GM21737 (cell line): Measurements from ENCODE around the gene NXN.
"Not testable (repeated sequence)": the region's sequence is repeated elsewhere in the genome, so short reads cannot be mapped to it uniquely, and the experiment has no call there.

ENCODE experiments used
- ATAC-seq: cut with Tn5 transposase; IDR thresholded peaks from one replicate; pipeline ENCODE4 v1.9.1; 2021; ENCODE audit warnings: mild to moderate bottlenecking, moderate library complexity; ENCODE audit not compliant: unreplicated experiment

The NXN gene

GRCh38 chr17:981292-981658, 1.7 kb upstream of the NXN start:
- ATAC-seq = no peak

GRCh38 chr17:980406-981291, 1.1 kb upstream of the NXN start:
- peak; percentile 29 for ATAC-seq

- ATAC-seq = peak; percentile 30
Measured at GRCh38 chr17:979212-979538, 401 bp downstream of the NXN start.

GRCh38 chr17:978103-979093, 1.2 kb downstream of the NXN start:
- no peak for ATAC-seq

- ATAC-seq = no peak
Measured at GRCh38 chr17:977166-977565, 2.4 kb downstream of the NXN start.

- ATAC-seq = no peak
Measured at GRCh38 chr17:976312-976711, 3.3 kb downstream of the NXN start.

GRCh38 chr17:975371-975915, 4.1 kb downstream of the NXN start:
- no peak for ATAC-seq

- ATAC-seq = not testable (repeated sequence)
Measured at GRCh38 chr17:974778-975177, 4.8 kb downstream of the NXN start.

GRCh38 chr17:973053-973452, 6.5 kb downstream of the NXN start:
- no peak for ATAC-seq

- ATAC-seq = not testable (repeated sequence)
Measured at GRCh38 chr17:971861-972260, 7.7 kb downstream of the NXN start.

GRCh38 chr17:970364-970763, 9.2 kb downstream of the NXN start:
- ATAC-seq = no peak

GRCh38 chr17:969811-970355, 9.7 kb downstream of the NXN start:
- ATAC-seq = no peak

GRCh38 chr17:968812-969730, 10.5 kb downstream of the NXN start:
- no peak for ATAC-seq

GRCh38 chr17:967122-967521, 12.5 kb downstream of the NXN start:
- ATAC-seq = no peak

GRCh38 chr17:965311-965989, 14.1 kb downstream of the NXN start:
- no peak for ATAC-seq

- ATAC-seq = no peak
Measured at GRCh38 chr17:964876-965275, 14.7 kb downstream of the NXN start.

GRCh38 chr17:962670-963069, 16.9 kb downstream of the NXN start:
- ATAC-seq = no peak

GRCh38 chr17:962166-962565, 17.4 kb downstream of the NXN start:
- no peak for ATAC-seq

- ATAC-seq = no peak
Measured at GRCh38 chr17:958712-959451, 20.7 kb downstream of the NXN start.
